HepG2 (cell line): ENCODE data around the gene DNMT1. TPM values are rescaled to one million over a fixed set of nuclear protein-coding genes. Genes with fewer than 3 reads are reported as not detected.

Experiments
- ATAC-seq: fragments of 200-7000 bp; cut with Tn5 transposase; 3 replicates; pipeline ENCODE4 v1.9.1; 2020; ENCODE audit warnings: mild to moderate bottlenecking, moderate library complexity
- BruUV-seq: library from RNA; stranded (reverse); fragments of 400-500 nt; replicated peaks from 2 replicates; lab custom pipeline; 2021; lab: Mats Ljungman, UMichigan
- CTCF ChIA-PET: fragments of 300-600 bp; formaldehyde crosslinking; extraction: SDS; loops from one replicate; lab custom pipeline; 2021; ENCODE audit warnings: low total read pairs, inconsistent platforms, low intra/inter-chr PET ratio; lab: Yijun Ruan, JAX
- POLR2A ChIA-PET: fragments of 350-600 bp; sonication (Branson Sonifier 250); formaldehyde crosslinking; loops from one replicate; lab custom pipeline; 2020; ENCODE audit warnings: antibody characterized with exemption, inconsistent platforms; lab: Yijun Ruan, JAX
- DNase-seq: peaks from one replicate; pipeline ENCODE4 v3.0.0-alpha.2; 2015; ENCODE audit warnings: low spot score
- FAIRE-seq: peaks from 3 replicates; lab custom pipeline; 2011; peaks lifted over from hg19 to GRCh38; lab: Jason Lieb, UNC
- H2AFZ ChIP-seq: one replicate; pipeline ENCODE4 v1.6.1; 2011; ENCODE audit warnings: low read length, inconsistent platforms
- H3K27ac ChIP-seq: fragments of 300-600 bp; 3 replicates; pipeline ENCODE4 v1.8.0; 2011; ENCODE audit warnings: mixed run types, mild to moderate bottlenecking, mixed read lengths, low read length, inconsistent platforms; ENCODE audit not compliant: insufficient read depth; ENCODE audit errors: extremely low read length
- H3K27me3 ChIP-seq, 2 experiments: fragments of 200-600 bp in 1 of 2; 2 replicates in 1 of 2; 3 replicates in 1 of 2; pipeline versions ENCODE4 v1.6.0 to v1.8.0; 2011; ENCODE audit warnings: low read length in 2 of 2, mild to moderate bottlenecking in 2 of 2, moderate library complexity in 2 of 2, inconsistent platforms in 1 of 2; ENCODE audit not compliant: insufficient read depth in 2 of 2, control insufficient read depth in 1 of 2
- H3K36me3 ChIP-seq, 2 experiments: fragments of 200-600 bp in 1 of 2; replicated peaks in 1 of 2; 2 replicates in 1 of 2; 3 replicates in 1 of 2; pipeline versions ENCODE4 v1.5.1 to v1.8.0; 2011; ENCODE audit warnings: low read length in 2 of 2, inconsistent platforms in 1 of 2; ENCODE audit not compliant: insufficient read depth in 2 of 2, control insufficient read depth in 1 of 2
- H3K4me1 ChIP-seq: 2 replicates; pipeline ENCODE4 v1.5.1; 2012; ENCODE audit warnings: low read length, inconsistent platforms; ENCODE audit not compliant: insufficient read depth
- H3K4me2 ChIP-seq: 2 replicates; pipeline ENCODE4 v1.6.0; 2011; ENCODE audit warnings: low read depth, low read length, inconsistent platforms
- H3K4me3 ChIP-seq, 3 experiments: fragments of 200-600 bp in 1 of 3; sonication (generic), shearing (Covaris generic) in 1 of 3; replicated peaks in 1 of 3; 2 replicates each; pipeline ENCODE4 v1.5.1; 2011 to 2016; ENCODE audit warnings: low read length in 3 of 3, inconsistent platforms in 2 of 3, low read depth in 2 of 3, mild to moderate bottlenecking in 2 of 3, control low read depth in 1 of 3, mixed read lengths in 1 of 3; ENCODE audit not compliant: insufficient read depth in 1 of 3
- H3K79me2 ChIP-seq: one replicate; pipeline ENCODE4 v1.6.1; 2011; ENCODE audit warnings: low read length, inconsistent platforms; ENCODE audit not compliant: insufficient read depth
- H3K9ac ChIP-seq: 2 replicates; pipeline ENCODE4 v1.6.0; 2011; ENCODE audit warnings: mild to moderate bottlenecking, low read depth, low read length, inconsistent platforms; ENCODE audit not compliant: insufficient read depth
- H3K9me3 ChIP-seq: 2 replicates; pipeline ENCODE4 v1.5.1; 2012; ENCODE audit warnings: mild to moderate bottlenecking, low read length
- H4K20me1 ChIP-seq: 2 replicates; pipeline ENCODE4 v1.6.0; 2011; ENCODE audit warnings: inconsistent platforms, mild to moderate bottlenecking, low read length, moderate library complexity; ENCODE audit not compliant: insufficient read depth
- GATAD1 ChIP-seq: IDR thresholded peaks from 2 replicates; pipeline ENCODE4 v1.6.1; 2016; ENCODE audit warnings: missing genetic modification reagents, missing compliant biosample characterization
- MAFF ChIP-seq: IDR thresholded peaks from 2 replicates; pipeline ENCODE4 v1.6.1; 2011; ENCODE audit warnings: low read depth, low read length, improper control_type of control experiment
- MAFK ChIP-seq, 2 experiments: IDR thresholded peaks in 1 of 2; conservative IDR thresholded peaks in 1 of 2; 2 replicates each; pipeline ENCODE4 v1.6.1; 2011; ENCODE audit warnings: improper control_type of control experiment in 2 of 2, low read length in 2 of 2
- WGBS: methylation state at CpG from one replicate; pipeline ENCODE4 v1.1.6; 2017; ENCODE audit warnings: low lambda C conversion rate; 5-methylcytosine and 5-hydroxymethylcytosine counted together
- in situ Hi-C: cut with HindIII; loops from 2 replicates; pipeline ENCODE4 v1.10.0; 2017; ENCODE audit warnings: low pct_unique_long_range_greater_than_20kb; ENCODE audit not compliant: extremely low pct_ligation_motif_present
- intact Hi-C: fragments of 100-400 bp; cut with micrococcal nuclease; formaldehyde crosslinking; loops from one replicate; pipeline ENCODE4 v1.10.0; 2022; ENCODE audit not compliant: unreplicated experiment
- polyA plus RNA-seq, 8 experiments: library from polyadenylated mRNA; depleted of rRNA in 3 of 8; stranded (reverse) in 7 of 8; unstranded in 1 of 8; fragments of >200 nt; fragmentation: Illumina TruSeq in 4 of 8; extraction: Trizol in 4 of 8; gene quantifications; 2 replicates each; pipeline versions ENCODE4 v1.2.1 to v1.2.3, GENCODE V29; 2011 to 2016; ENCODE audit warnings: low read depth in 4 of 8, missing spikeins in 1 of 8, mixed read lengths in 1 of 8; ENCODE audit not compliant: insufficient read depth in 1 of 8
- total RNA-seq, 5 experiments: library from RNA; depleted of rRNA; stranded (reverse); fragments of >200 nt; fragmentation: Illumina TruSeq; extraction: Trizol; gene quantifications; 2 replicates each; pipeline ENCODE4 v1.2.3, GENCODE V29; 2016; ENCODE audit warnings: low read depth in 1 of 5
- TF ChIP-seq, protein P1 (sequence below): sonication (generic); formaldehyde crosslinking; IDR thresholded peaks from 2 replicates; pipeline ENCODE4 v1.4.0; 2020; ENCODE audit warnings: missing genetic modification reagents
- TF ChIP-seq, protein P2 (sequence below): sonication (generic); formaldehyde crosslinking; IDR thresholded peaks from 2 replicates; pipeline ENCODE4 v1.8.0; 2022; ENCODE audit warnings: missing genetic modification reagents, mild to moderate bottlenecking, moderate library complexity, borderline replicate concordance

The DNMT1 gene
- total and polyA plus RNA-seq, 2 of the 13 experiments (the other 11 are each of a cell fraction or from before 2014, with no cell fraction given), result 31.2 to 91.1 TPM

GRCh38 chr19:10107254-10107653, 87.5 kb downstream of the DNMT1 start:
- Histone ChIP-seq H3K4me2 (peak overlapping the region; percentile 94), H3K27me3 (no peaks in the 10 kb centered on the region; a peak in 1 of 5 replicates), H4K20me1 (peaks cover 2% of the 10 kb centered on the region; the same call in 1 of the 2 replicates), H3K9ac (peak overlapping the region; percentile 96), H3K79me2 (peaks cover 19% of the 10 kb centered on the region), H3K27ac (peak overlapping the region; percentile 82), H2AFZ (no peak overlapping the region), H3K9me3 (no peaks in the 10 kb centered on the region), H3K4me3 (peak overlapping the region; percentile 76 to 91 (median 91)), H3K36me3 (peaks cover 24 to 40% of the 10 kb centered on the region in 2 experiments), H3K4me1 (peaks cover 41% of the 10 kb centered on the region)
- in situ Hi-C loops (no loop called here), intact Hi-C loops (no loop called here)
- DNase-seq (no peak), FAIRE-seq (no peak), ATAC-seq (no peak)
- no TSS peak for BruUV-seq
- CTCF ChIA-PET, result no interaction called here
- TF ChIP-seq GATAD1 (0 out of 2 replicates have a peak, but pooled peaks have one; percentile 19), MAFF (peak; percentile 56; the same call in 1 of the 2 replicates), MAFK (conservative IDR thresholded peaks at IDR 0.05 in 1 of 2, IDR thresholded peaks at IDR 0.05 in 1 of 2; ENCODE audit: low read length in 2 of 2) (peak; percentile 58 to 72; a peak in 3 of 4 replicates)
- TF ChIP-seq, protein P1, sequence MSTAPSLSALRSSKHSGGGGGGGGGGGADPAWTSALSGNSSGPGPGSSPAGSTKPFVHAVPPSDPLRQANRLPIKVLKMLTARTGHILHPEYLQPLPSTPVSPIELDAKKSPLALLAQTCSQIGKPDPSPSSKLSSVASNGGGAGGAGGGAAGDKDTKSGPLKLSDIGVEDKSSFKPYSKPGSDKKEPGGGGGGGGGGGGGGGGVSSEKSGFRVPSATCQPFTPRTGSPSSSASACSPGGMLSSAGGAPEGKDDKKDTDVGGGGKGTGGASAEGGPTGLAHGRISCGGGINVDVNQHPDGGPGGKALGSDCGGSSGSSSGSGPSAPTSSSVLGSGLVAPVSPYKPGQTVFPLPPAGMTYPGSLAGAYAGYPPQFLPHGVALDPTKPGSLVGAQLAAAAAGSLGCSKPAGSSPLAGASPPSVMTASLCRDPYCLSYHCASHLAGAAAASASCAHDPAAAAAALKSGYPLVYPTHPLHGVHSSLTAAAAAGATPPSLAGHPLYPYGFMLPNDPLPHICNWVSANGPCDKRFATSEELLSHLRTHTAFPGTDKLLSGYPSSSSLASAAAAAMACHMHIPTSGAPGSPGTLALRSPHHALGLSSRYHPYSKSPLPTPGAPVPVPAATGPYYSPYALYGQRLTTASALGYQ (CRISPR knock-in tag), result no peak
- TF ChIP-seq, protein P2, sequence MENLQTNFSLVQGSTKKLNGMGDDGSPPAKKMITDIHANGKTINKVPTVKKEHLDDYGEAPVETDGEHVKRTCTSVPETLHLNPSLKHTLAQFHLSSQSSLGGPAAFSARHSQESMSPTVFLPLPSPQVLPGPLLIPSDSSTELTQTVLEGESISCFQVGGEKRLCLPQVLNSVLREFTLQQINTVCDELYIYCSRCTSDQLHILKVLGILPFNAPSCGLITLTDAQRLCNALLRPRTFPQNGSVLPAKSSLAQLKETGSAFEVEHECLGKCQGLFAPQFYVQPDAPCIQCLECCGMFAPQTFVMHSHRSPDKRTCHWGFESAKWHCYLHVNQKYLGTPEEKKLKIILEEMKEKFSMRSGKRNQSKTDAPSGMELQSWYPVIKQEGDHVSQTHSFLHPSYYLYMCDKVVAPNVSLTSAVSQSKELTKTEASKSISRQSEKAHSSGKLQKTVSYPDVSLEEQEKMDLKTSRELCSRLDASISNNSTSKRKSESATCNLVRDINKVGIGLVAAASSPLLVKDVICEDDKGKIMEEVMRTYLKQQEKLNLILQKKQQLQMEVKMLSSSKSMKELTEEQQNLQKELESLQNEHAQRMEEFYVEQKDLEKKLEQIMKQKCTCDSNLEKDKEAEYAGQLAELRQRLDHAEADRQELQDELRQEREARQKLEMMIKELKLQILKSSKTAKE (CRISPR knock-in tag), result 0 out of 2 replicates have a peak, but pooled peaks have one; percentile 20
- 76% methylated on average over 10 of the region's 10 CpGs for WGBS
- POLR2A ChIA-PET, result no interaction called here
